ENCODE data around the gene TKFC.
"Not testable (repeated sequence)": the region's sequence is repeated elsewhere in the genome, so short reads cannot be mapped to it uniquely, and the experiment has no call there.

Gene TKFC

GRCh38 chr11:61369372-61370348 lies 36.6 kb downstream of the TKFC start:
- DNase-seq, result no peak

DNA sequence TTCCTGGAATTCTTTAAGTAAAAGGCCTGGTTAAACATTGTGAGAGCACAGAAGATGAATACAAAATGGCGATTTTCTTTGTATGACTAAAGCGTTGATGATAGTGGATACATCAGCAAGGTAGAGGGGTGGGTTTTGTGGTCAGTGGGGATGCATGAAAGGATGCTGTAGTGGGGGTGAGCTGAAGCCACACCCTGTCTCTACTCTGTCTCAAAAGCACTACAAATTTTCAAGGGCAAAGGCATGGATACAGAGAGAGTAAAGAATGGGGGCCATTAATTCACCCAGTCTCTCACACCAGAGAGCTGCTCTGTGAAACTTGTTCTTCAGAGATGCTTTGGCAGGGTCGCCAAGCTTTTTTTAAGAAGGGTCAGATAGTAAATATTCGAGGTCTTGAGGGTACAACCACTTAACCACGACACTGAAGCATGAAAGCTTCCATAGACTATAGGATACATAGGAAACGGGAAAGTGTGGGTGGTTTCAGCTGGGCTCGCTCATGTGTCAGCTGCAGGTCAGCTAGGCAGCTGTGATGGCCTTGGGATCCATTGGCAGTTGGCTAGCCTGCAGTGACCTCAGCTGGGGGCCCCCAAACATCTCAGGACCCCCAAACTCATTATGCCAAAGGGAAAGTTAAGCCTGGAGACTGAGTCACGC lies 37.4 kb downstream of the TKFC start:
- DNase-seq, result no peak

DNA sequence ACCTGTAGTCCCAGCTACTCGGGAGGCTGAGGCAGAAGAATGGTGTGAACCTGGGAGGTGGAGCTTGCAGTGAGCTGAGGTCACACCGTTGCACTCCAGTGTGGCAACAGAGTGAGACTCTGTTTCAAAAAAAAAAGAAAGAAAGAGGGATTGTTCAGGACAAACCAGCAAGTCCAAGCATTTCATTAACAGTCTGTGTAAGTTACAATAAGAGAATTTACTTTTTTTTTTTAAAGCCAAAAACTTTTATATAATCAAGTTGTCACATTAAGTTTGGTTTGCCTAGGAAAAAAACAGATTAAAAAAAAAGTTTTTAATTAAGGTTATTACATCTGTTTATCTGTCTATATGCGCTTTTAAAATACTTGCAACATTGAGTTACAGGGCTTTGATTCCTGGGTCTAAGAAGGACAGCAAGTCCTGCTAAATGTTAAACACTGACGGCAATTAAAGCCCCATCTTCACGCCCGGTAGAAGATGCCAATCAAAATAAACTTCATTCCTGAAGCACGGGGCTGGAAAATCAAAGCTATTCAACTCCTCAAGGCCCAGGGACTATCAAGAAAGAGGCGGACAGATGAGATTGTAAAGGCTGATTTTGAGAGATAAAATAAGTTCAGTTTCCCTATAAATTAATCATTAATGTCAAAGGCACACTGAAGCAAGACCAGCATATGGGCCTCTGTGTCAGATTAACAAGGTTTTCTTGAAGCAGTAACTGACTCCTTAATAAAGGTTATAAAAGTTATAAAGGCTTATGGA lies 39.8 kb downstream of the TKFC start:
- no peak for DNase-seq

GRCh38 chr11:61375761-61376108 lies 42.7 kb downstream of the TKFC start:
- DNase-seq, result no peak

DNA sequence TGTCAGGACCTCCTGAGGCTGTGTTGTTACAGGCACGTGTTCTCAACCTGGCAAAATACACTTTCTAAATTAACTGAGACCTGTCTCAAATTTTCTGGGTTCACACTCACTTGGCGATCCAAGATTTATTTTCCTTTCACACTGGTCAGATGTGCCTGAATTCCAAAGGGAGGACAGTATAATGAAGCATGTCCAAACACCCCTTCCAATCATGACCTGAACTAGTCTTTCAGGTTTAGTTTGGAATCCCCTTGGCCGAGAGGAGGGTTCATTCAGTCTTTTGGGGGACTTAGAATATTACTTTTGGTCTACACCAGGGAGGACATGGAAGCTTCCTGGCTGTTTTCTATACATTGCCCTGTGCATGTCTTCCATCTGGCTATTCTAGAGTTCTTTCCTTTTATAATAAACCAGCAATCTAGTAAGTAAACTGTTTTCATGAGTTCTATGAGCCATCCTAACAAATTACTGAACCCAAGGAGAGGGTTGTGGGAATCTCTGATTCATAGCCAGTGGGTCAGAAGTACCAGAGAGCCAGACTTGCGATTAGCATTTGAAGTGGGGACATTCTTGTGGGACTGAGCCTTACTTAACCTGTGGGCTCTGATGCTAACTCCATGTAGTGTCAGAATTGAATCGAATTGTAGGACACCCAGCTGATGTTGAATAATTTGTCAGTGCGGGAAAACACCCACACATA lies 44.6 kb downstream of the TKFC start:
- no peak for DNase-seq

DNA sequence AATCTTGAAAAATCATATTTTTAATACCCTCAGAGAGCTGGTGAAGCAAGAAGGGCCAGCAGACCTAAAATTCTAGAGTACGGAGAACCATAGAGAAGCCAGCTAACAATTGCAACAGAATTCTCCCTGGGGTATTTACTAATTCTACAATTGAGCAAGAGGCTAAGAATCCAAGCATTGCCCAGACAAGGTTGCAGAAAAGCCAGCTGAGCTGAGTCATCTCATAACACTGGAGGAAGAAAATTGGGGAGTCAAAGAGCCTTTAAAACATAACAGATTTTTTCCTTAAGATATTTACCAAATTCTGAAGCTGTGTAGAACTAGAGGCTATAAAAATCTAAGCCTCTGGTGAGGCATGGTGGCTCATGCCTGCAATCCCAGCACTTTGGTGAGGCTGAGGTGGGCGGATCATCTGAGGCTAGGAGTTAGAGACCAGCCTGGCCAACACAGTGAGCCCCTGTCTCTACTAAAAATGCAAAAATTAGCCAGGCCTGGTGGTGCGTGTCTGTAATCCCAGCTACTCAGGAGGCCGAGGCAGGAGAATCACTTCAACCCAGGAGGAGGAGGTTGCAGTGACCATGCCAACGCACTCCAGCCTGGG lies 45.8 kb downstream of the TKFC start:
- DNase-seq, result no peak

GRCh38 chr11:61380884-61381283 lies 47.9 kb downstream of the TKFC start:
- DNase-seq, result no peak

DNA sequence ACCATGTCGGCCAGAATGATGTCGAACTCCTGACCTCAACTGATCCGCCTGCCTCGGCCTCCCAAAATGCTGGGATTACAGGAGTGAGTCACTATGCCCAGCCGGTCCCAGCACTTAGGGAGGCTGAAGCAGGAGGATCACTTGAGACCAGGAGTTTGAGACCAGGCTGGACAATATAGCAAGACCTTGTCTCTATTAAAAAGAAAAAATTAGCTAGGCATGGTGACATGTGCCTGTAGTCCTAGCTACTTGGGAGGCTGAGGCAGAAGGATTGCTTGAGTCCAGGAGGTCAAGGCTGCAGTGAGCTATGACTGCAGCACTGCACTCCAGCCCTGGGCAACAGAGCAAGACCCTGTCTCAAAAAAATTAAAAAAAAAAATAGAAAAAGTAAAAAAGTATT lies 50.8 kb downstream of the TKFC start:
- not testable (repeated sequence) for DNase-seq

GRCh38 chr11:61384271-61385242 lies 51.5 kb downstream of the TKFC start:
- DNase-seq, result no peak

GRCh38 chr11:61390161-61390560 lies 57.1 kb downstream of the TKFC start:
- no peak for DNase-seq

- DNase-seq, result no peak
Measured at GRCh38 chr11:61392981-61393595, 60.1 kb downstream of the TKFC start.

Data from activated CD4-positive, alpha-beta T cell treated with anti-CD3 and anti-CD28 coated beads, Interleukin-2, amount 50 U/mL, for 4 hours (primary cell).